Liver (tissue), 9 donors: ENCODE measurements around the gene PDC. TPM values are rescaled to one million over a fixed set of nuclear protein-coding genes. Genes with fewer than 3 reads are reported as not detected.

Experiments used
- DNase-seq: peaks from one replicate; pipeline ENCODE4 v3.0.0-alpha.2; 2017; ENCODE audit warnings: low spot score
- H3K27ac ChIP-seq, 2 donors: one replicate each; pipeline ENCODE4 v1.7.0; 2013; ENCODE audit warnings: inconsistent platforms in 2 of 2, low read length in 2 of 2, control low read depth in 1 of 2, low read depth in 1 of 2, mild to moderate bottlenecking in 1 of 2
- H3K27me3 ChIP-seq, 4 donors: one replicate each; pipeline versions ENCODE4 v1.6.1 to v1.7.0; 2013; ENCODE audit warnings: low read length in 3 of 4, inconsistent platforms in 1 of 4, mild to moderate bottlenecking in 1 of 4, moderate library complexity in 1 of 4; ENCODE audit not compliant: control insufficient read depth in 4 of 4, insufficient read depth in 4 of 4
- H3K36me3 ChIP-seq, 4 donors: one replicate each; pipeline versions ENCODE4 v1.6.1 to v1.7.0; 2013; ENCODE audit warnings: low read length in 3 of 4, mild to moderate bottlenecking in 3 of 4, low read depth in 1 of 4, moderate library complexity in 1 of 4; ENCODE audit not compliant: control insufficient read depth in 4 of 4, insufficient read depth in 3 of 4
- H3K4me1 ChIP-seq, 4 donors: one replicate each; pipeline versions ENCODE4 v1.6.1 to v1.7.0; 2013; ENCODE audit warnings: low read length in 3 of 4, mild to moderate bottlenecking in 3 of 4, moderate library complexity in 1 of 4; ENCODE audit not compliant: control insufficient read depth in 4 of 4, insufficient read depth in 4 of 4
- H3K4me3 ChIP-seq, 3 donors: one replicate each; pipeline versions ENCODE4 v1.6.1 to v1.7.0; 2013; ENCODE audit warnings: low read length in 3 of 3, control low read depth in 1 of 3, low read depth in 1 of 3, mild to moderate bottlenecking in 1 of 3
- H3K9ac ChIP-seq, 2 donors: one replicate each; pipeline ENCODE4 v1.7.0; 2013; ENCODE audit warnings: low read length in 2 of 2, mild to moderate bottlenecking in 2 of 2, moderate library complexity in 2 of 2, control low read depth in 1 of 2, low read depth in 1 of 2
- H3K9me3 ChIP-seq, 4 donors: one replicate each; pipeline versions ENCODE4 v1.6.1 to v1.7.0; 2013; ENCODE audit warnings: low read length in 3 of 4; ENCODE audit not compliant: control insufficient read depth in 4 of 4
- ATF3 ChIP-seq: IDR thresholded peaks from 2 replicates; pipeline ENCODE4 v1.6.1; 2016; ENCODE audit warnings: antibody characterized with exemption
- CTCF ChIP-seq: fragments of 150-350 bp; IDR thresholded peaks from 2 replicates; pipeline ENCODE4 v1.5.1; 2017; ENCODE audit warnings: improper control_type of control experiment, low read depth, low read length; ENCODE audit not compliant: missing input control
- EGR1 ChIP-seq, 2 donors: IDR thresholded peaks; 2 replicates each; pipeline ENCODE4 v1.6.1; 2016 to 2018; ENCODE audit warnings: antibody characterized with exemption in 2 of 2, low read depth in 2 of 2
- FOXA1 ChIP-seq: IDR thresholded peaks from 2 replicates; pipeline ENCODE4 v1.6.1; 2016; ENCODE audit warnings: antibody characterized with exemption
- FOXA2 ChIP-seq: IDR thresholded peaks from 2 replicates; pipeline ENCODE4 v1.6.1; 2016; ENCODE audit warnings: antibody characterized with exemption
- GABPA ChIP-seq, 2 donors: IDR thresholded peaks in 1 of 2; conservative IDR thresholded peaks in 1 of 2; 2 replicates each; pipeline ENCODE4 v1.6.1; 2016; ENCODE audit warnings: antibody characterized with exemption in 2 of 2, mild to moderate bottlenecking in 1 of 2, moderate library complexity in 1 of 2
- HNF4A ChIP-seq, 2 donors: conservative IDR thresholded peaks; 2 replicates each; pipeline ENCODE4 v1.6.1; 2016; ENCODE audit warnings: antibody characterized with exemption in 2 of 2, mild to moderate bottlenecking in 2 of 2
- HNF4G ChIP-seq: IDR thresholded peaks from 2 replicates; pipeline ENCODE4 v1.6.1; 2016; ENCODE audit warnings: antibody characterized with exemption
- JUND ChIP-seq, 2 donors: IDR thresholded peaks; 2 replicates each; pipeline ENCODE4 v1.6.1; 2016; ENCODE audit warnings: antibody characterized with exemption in 2 of 2
- MAX ChIP-seq: IDR thresholded peaks from 2 replicates; pipeline ENCODE4 v1.6.1; 2016; ENCODE audit warnings: antibody characterized with exemption
- NR2F2 ChIP-seq: IDR thresholded peaks from 2 replicates; pipeline ENCODE4 v1.6.1; 2016; ENCODE audit warnings: antibody characterized with exemption
- RAD21 ChIP-seq, 2 donors: IDR thresholded peaks; 2 replicates each; pipeline ENCODE4 v1.6.1; 2016; ENCODE audit warnings: antibody characterized with exemption in 2 of 2, mild to moderate bottlenecking in 2 of 2
- REST ChIP-seq: IDR thresholded peaks from 2 replicates; pipeline ENCODE4 v1.6.1; 2016; ENCODE audit warnings: antibody characterized with exemption, mild to moderate bottlenecking
- RXRA ChIP-seq, 2 donors: IDR thresholded peaks; 2 replicates each; pipeline ENCODE4 v1.6.1; 2017 to 2018; ENCODE audit warnings: antibody characterized with exemption in 2 of 2, mild to moderate bottlenecking in 1 of 2
- SP1 ChIP-seq: IDR thresholded peaks from 2 replicates; pipeline ENCODE4 v1.6.1; 2018; ENCODE audit warnings: antibody characterized with exemption, mild to moderate bottlenecking
- TAF1 ChIP-seq: conservative IDR thresholded peaks from 2 replicates; pipeline ENCODE4 v1.6.1; 2016; ENCODE audit warnings: antibody characterized with exemption, mild to moderate bottlenecking
- YY1 ChIP-seq: IDR thresholded peaks from 2 replicates; pipeline ENCODE4 v1.6.1; 2016; ENCODE audit warnings: antibody characterized with exemption, mild to moderate bottlenecking
- ZBTB33 ChIP-seq: IDR thresholded peaks from 2 replicates; pipeline ENCODE4 v1.6.1; 2016; ENCODE audit warnings: antibody characterized with exemption
- WGBS: extraction: QIAGEN DNeasy Blood & Tissue Kit; methylation state at CpG from one replicate; pipeline ENCODE4 v1.1.7; 2013; 5-methylcytosine and 5-hydroxymethylcytosine counted together
- polyA plus RNA-seq, 2 donors: library from polyadenylated mRNA; stranded (reverse) in 1 of 2; unstranded in 1 of 2; fragments of 200-250 nt in 1 of 2; fragments of >200 nt in 1 of 2; fragmentation: Nextera tagmentation in 1 of 2; extraction: Ambion mirVana in 1 of 2; gene quantifications; one replicate each; pipeline versions ENCODE4 v1.2.1 to v1.2.3, GENCODE V29; 2013 to 2015
- total RNA-seq, 2 donors: library from RNA; depleted of rRNA; stranded (reverse); fragments of >200 nt; gene quantifications; one replicate each; pipeline ENCODE4 v1.2.3, GENCODE V29; 2014
- donor health status: healthy.
- donor health status: healthy.
- donor health status: healthy.
- donor health status: healthy.
- donor health status: healthy.

Gene PDC
- total and polyA plus RNA-seq, 4 donors, result 0.22 TPM; not detected in 3

GRCh38 chr1:186426118-186426517 is 34.8 kb downstream of the PDC start:
- peaks cover 0 to 9% (median under 1%) of the 10 kb centered on the region in 4 donors for H3K36me3 ChIP-seq
- 89% methylated on average over 3 of the region's 3 CpGs for WGBS
- no peak overlapping the region for H3K4me3 ChIP-seq
- no peaks in the 10 kb centered on the region for H3K27me3 ChIP-seq
- TF ChIP-seq EGR1 (IDR thresholded peaks at IDR 0.05; ENCODE audit: low read depth in 2 of 2), result no peak
- TF ChIP-seq SP1, result no peak
- TF ChIP-seq TAF1, result no peak
- no peak for TF ChIP-seq FOXA1
- TF ChIP-seq RXRA (IDR thresholded peaks at IDR 0.05), result no peak
- no peak for TF ChIP-seq MAX
- H3K9ac ChIP-seq, result no peak overlapping the region
- no peak for DNase-seq
- H3K27ac ChIP-seq, result no peak overlapping the region
- no peaks in the 10 kb centered on the region for H3K9me3 ChIP-seq
- no peaks in the 10 kb centered on the region for H3K4me1 ChIP-seq

GRCh38 chr1:186424539-186424938 is 36.4 kb downstream of the PDC start:
- TF ChIP-seq CTCF, result no peak
- TF ChIP-seq SP1, result peak; percentile 21
- no peak for TF ChIP-seq TAF1
- H3K4me1 ChIP-seq, result no peaks in the 10 kb centered on the region
- no peak for DNase-seq
- no peaks in the 10 kb centered on the region for H3K9me3 ChIP-seq
- 60% methylated on average over 2 of the region's 2 CpGs for WGBS
- no peaks in the 10 kb centered on the region for H3K27me3 ChIP-seq
- no peak overlapping the region for H3K9ac ChIP-seq
- no peak overlapping the region for H3K4me3 ChIP-seq
- H3K27ac ChIP-seq, result peak overlapping the region in 1 of 2 donors; percentile 29
- peaks cover 0 to 11% (median 5%) of the 10 kb centered on the region in 4 donors for H3K36me3 ChIP-seq

GRCh38 chr1:186421446-186421845 is 39.5 kb downstream of the PDC start:
- Histone ChIP-seq H3K27me3 (no peaks in the 10 kb centered on the region), H3K36me3 (peaks cover 2 to 17% (median 14%) of the 10 kb centered on the region in 4 donors), H3K27ac (no peak overlapping the region), H3K9me3 (no peaks in the 10 kb centered on the region), H3K4me1 (no peaks in the 10 kb centered on the region), H3K9ac (no peak overlapping the region), H3K4me3 (no peak overlapping the region)
- 87% methylated on average over 6 of the region's 6 CpGs for WGBS
- DNase-seq, result no peak
- TF ChIP-seq MAX (no peak), CTCF (no peak), YY1 (no peak), RXRA (IDR thresholded peaks at IDR 0.05) (no peak), ATF3 (no peak), TAF1 (no peak), RAD21 (IDR thresholded peaks at IDR 0.05) (no peak), EGR1 (IDR thresholded peaks at IDR 0.05; ENCODE audit: low read depth in 2 of 2) (no peak), HNF4A (conservative IDR thresholded peaks at IDR 0.05) (no peak), NR2F2 (no peak), ZBTB33 (no peak), SP1 (no peak), HNF4G (no peak), REST (no peak), GABPA (IDR thresholded peaks at IDR 0.05 in 1 of 2, conservative IDR thresholded peaks at IDR 0.05 in 1 of 2) (no peak), JUND (IDR thresholded peaks at IDR 0.05) (no peak), FOXA2 (no peak), FOXA1 (no peak)
